Activated CD4-positive, alpha-beta T cell treated with anti-CD3 and anti-CD28 coated beads for 24 hours (primary cell): ENCODE data around the gene PLSCR2.
"Not testable (repeated sequence)": the region's sequence is repeated elsewhere in the genome, so short reads cannot be mapped to it uniquely, and the experiment has no call there.

Experiments
- DNase-seq, 2 donors: peaks; one replicate each; pipeline ENCODE4 v3.0.0-alpha.2; 2020; ENCODE audit warnings: low read depth in 2 of 2

The PLSCR2 gene

GRCh38 chr3:146485297-146485696 is 15.9 kb upstream of the PLSCR2 start:
- no peak for DNase-seq

- no peak for DNase-seq
These were observed 6.9 kb upstream of the PLSCR2 start for GRCh38 chr3:146476094-146476740.

GRCh38 chr3:146474976-146475375 is 5.6 kb upstream of the PLSCR2 start:
- DNase-seq, result not testable (repeated sequence)

GRCh38 chr3:146473726-146474125 is 4.4 kb upstream of the PLSCR2 start:
- no peak for DNase-seq

GRCh38 chr3:146472611-146473010 is 3.2 kb upstream of the PLSCR2 start:
- DNase-seq, result no peak

- no peak for DNase-seq
These were observed 1.7 kb upstream of the PLSCR2 start for GRCh38 chr3:146471012-146471411.

- no peak for DNase-seq
These were observed 1.1 kb upstream of the PLSCR2 start for GRCh38 chr3:146470425-146470990.

- no peak for DNase-seq
These were observed 651 bp downstream of the PLSCR2 start for GRCh38 chr3:146468671-146469149.

GRCh38 chr3:146468234-146468633 is 1.1 kb downstream of the PLSCR2 start:
- DNase-seq, result no peak

GRCh38 chr3:146466604-146467003 is 2.8 kb downstream of the PLSCR2 start:
- DNase-seq, result no peak

- DNase-seq, result no peak
These were observed 3.5 kb downstream of the PLSCR2 start for GRCh38 chr3:146465693-146466465.

- DNase-seq, result no peak
These were observed 4.6 kb downstream of the PLSCR2 start for GRCh38 chr3:146464783-146465182.

- no peak for DNase-seq
These were observed 5.3 kb downstream of the PLSCR2 start for GRCh38 chr3:146464005-146464595.

- DNase-seq, result no peak
These were observed 14.6 kb downstream of the PLSCR2 start for GRCh38 chr3:146454796-146455195.

GRCh38 chr3:146449613-146450012 is 19.7 kb downstream of the PLSCR2 start:
- no peak for DNase-seq

- no peak for DNase-seq
These were observed 20.3 kb downstream of the PLSCR2 start for GRCh38 chr3:146449076-146449475.

GRCh38 chr3:146446026-146446425 is 23.3 kb downstream of the PLSCR2 start:
- DNase-seq, result no peak

GRCh38 chr3:146440310-146440709 is 29.1 kb downstream of the PLSCR2 start:
- not testable (repeated sequence) for DNase-seq

GRCh38 chr3:146432066-146432465 is 37.3 kb downstream of the PLSCR2 start:
- no peak for DNase-seq

- DNase-seq, result no peak
These were observed 38.1 kb downstream of the PLSCR2 start for GRCh38 chr3:146431240-146431639.

GRCh38 chr3:146425341-146425740 is 44.0 kb downstream of the PLSCR2 start:
- DNase-seq, result no peak
